ENCODE data around the gene FFAR3. TPM values are rescaled to one million over a fixed set of nuclear protein-coding genes. Genes with fewer than 3 reads are reported as not detected.

Gene FFAR3
- total and polyA plus RNA-seq, 9 of the 15 experiments (the other 6 are each of a cell fraction or from before 2014, with no cell fraction given): not detected

- Histone ChIP-seq H3K27me3 (ENCODE audit: control insufficient read depth in 2 of 2, insufficient read depth in 2 of 2, low read length in 2 of 2) (no peaks in the 10 kb centered on the region), H3K9me1 (ENCODE audit: control insufficient read depth, insufficient read depth, low read length) (no peaks in the 10 kb centered on the region), H3K4me1 (replicated peaks in 1 of 2; ENCODE audit: control insufficient read depth in 2 of 2, insufficient read depth in 2 of 2, low read length in 2 of 2) (peaks cover 53 to 75% of the 10 kb centered on the region in 2 experiments), H4K20me1 (replicated peaks; ENCODE audit: control insufficient read depth, insufficient read depth, low read length) (no peaks in the 10 kb centered on the region), H2AFZ (ENCODE audit: low read depth, low read length) (peak overlapping the region; percentile 96; the same call in 1 of the 2 replicates), H3K9me3 (replicated peaks; ENCODE audit: control insufficient read depth, insufficient read depth, low read depth, low read length) (no peaks in the 10 kb centered on the region), H3K4me2 (ENCODE audit: insufficient read depth, low read length) (peak overlapping the region; percentile 65), H3K4me3 (no peak overlapping the region), H3K27ac (ENCODE audit: extremely low read depth, low read depth, low read length) (peak overlapping the region; percentile 90; the same call in 2 of the 3 replicates), H3K36me3 (ENCODE audit: control insufficient read depth, insufficient read depth, low read length) (no peaks in the 10 kb centered on the region), H3K9ac (ENCODE audit: insufficient read depth in 1 of 2, low read depth in 2 of 2, low read length in 2 of 2) (peak overlapping the region; percentile 79 to 90; a peak in 3 of 4 replicates), H3K79me2 (ENCODE audit: control insufficient read depth, insufficient read depth, low read length) (peaks cover 10% of the 10 kb centered on the region; the same call in 2 of the 3 replicates)
- BruUV-seq (replicated peaks): no TSS peak
- 86% methylated on average over 10 of the region's 10 CpGs for WGBS (ENCODE audit: insufficient coverage, low coverage, missing lambda C conversion rate)
- ATAC-seq: no peak
- ChIA-PET CTCF (ENCODE audit: low intra/inter-chr PET ratio) (no interaction called here), POLR2A (no interaction called here)
- in situ Hi-C loops (cut with MboI): no loop called here
- DNase-seq (ENCODE audit: extremely low read depth in 1 of 4, low spot score in 3 of 4): peak in 1 of 4 experiments; percentile 18
- intact Hi-C loops (cut with micrococcal nuclease): no loop called here
- no peak for FAIRE-seq
- TF ChIP-seq E2F3 (CRISPR knock-in tag; IDR thresholded peaks at IDR 0.05): no peak
- no peak for TF ChIP-seq ZNF232 (CRISPR knock-in tag; IDR thresholded peaks at IDR 0.05)
- no peak for TF ChIP-seq ZNF12 (CRISPR knock-in tag; IDR thresholded peaks at IDR 0.05)
- TF ChIP-seq, protein P1, sequence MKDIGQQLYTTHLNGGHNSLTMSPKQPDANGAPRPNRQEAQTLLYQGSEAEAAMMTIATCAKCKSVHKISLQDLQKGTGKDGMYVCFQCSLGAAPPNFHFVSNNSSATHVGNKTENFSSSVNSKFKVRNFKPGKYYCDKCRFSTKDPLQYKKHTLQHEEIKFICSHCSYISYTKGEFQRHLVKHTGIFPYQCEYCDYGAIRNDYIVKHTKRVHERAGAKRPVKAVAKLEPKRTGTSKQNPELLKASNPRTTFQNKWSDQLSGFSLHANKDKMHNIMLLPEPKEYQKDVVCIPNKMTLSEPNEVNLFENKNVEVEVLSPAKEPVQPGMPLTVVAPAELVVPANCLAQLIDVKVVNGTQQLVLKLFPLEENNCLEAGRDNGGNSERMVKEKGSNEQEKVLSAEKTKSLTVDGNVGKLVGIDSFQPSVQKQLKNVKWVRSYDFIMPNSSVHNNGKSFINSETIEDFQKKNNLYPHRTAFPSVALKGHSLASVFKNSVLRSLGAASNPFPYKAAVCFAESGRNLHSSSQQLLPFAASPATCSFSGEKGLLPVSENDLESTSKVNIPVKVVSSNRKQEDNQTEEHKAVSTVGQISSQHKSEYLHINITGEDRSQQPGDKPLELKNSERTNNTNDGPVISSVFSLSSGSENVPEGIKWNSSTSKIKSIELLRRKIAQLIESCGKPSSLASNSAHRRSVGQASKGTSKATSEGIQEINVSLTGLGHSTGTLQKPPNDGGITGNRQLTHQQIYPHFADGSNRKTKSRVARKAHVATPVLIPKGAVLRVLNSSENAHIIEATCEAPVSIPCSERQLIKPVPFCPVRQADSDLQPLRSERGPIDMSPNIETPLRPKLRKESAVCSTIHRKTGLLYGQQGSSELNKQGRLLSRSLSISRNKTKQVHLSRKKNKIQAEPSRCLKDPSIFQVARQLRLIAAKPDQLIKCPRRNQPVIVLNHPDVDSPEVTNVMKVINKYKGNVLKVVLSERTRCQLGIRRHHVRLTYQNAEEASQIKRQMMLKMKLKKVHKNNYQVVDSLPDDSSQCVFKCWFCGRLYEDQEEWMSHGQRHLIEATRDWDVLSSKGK (CRISPR knock-in tag; IDR thresholded peaks at IDR 0.05): no peak
- no peak for TF ChIP-seq ATF7 (IDR thresholded peaks at IDR 0.05)
- no peak for TF ChIP-seq EWSR1 (IDR thresholded peaks at IDR 0.05; ENCODE audit: borderline replicate concordance, low read depth, partially characterized antibody)
- TF ChIP-seq NFIX (CRISPR knock-in tag; IDR thresholded peaks at IDR 0.05; ENCODE audit: low read depth): no peak
Observed at GRCh38 chr19:35310811-35311465, 47.3 kb upstream of the FFAR3 start.
